Activated T-cell treated with anti-CD3 and anti-CD28 coated beads, Interleukin-2, amount 50 U/mL, for 1 hour (primary cell): ENCODE data around the gene SIK1.

ENCODE experiments used
- DNase-seq: peaks from one replicate; pipeline ENCODE4 v3.0.0-alpha.2; 2020

The SIK1 gene

DNA sequence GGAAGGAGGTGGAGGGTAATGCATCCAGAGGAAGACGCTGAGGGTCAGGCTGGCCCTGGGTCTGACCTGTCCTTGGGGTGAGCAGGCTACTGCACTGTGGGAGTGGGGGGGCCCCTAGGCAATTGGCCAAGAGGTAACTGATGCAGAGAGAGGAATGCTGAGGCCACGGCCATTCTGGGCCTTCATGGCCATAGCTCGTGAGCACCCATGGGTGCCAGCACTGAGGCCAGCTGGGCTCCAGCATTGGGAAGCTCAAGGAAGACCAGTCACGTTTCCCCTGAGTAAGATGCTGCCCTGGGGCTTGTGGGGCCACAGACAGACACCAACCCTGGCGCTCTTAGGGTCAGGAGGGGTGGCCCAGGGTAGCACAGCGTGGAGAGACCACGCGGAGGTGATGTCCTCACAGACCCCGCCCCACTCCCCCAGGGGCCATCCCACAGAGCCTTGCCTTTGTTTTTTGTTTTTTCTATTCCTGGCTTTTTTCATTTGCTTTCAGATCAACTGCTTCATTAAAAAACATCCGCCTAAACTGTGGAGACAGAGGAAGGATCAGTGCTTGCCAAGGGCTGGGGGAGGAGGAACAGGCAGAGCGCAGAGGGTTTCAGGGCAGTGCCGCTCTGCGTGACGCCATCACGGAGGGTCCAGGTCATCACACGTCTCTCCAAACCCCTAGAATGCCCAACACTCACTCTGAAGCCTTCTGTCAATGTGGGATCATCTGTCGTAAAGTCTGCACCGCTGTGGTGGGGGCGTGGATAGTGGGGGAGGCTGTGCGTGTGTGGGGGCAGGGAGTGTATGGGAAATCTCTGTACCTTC, 61.1 kb downstream of the SIK1 start:
- no peak for DNase-seq

DNA sequence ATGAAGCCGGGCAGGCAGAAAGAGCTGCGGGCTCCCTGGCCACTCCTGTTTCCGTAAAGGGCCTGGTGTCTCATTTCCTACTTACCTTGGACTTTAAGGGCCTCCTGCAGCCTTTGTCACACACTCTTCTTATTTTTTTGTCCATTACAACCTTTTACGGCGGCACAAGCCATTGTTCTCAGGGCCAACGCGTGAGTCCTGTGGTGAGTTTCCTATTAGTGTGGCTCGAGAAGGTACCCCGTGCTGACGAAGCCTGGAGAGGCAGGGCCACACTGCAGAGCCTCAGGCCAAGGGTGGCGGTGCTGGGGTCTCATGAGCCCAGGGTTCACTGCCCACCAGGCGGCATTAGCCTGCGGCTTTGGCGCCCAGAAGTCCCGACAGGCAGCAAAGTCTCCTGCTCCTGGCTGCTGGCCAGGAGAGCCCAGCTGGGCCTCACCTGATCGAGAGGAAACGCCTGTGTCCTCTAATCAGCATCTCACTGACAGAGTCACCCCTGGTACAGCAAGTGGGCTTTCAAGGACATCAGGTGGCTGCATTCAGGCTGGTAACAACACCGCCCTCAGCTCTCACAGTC, 62.0 kb downstream of the SIK1 start:
- no peak for DNase-seq
